Erythroblast (primary cell): Measurements from ENCODE around the gene TCL1B.

ENCODE experiments used
- GATA1 ChIP-seq: IDR thresholded peaks from 2 replicates; pipeline ENCODE4 v1.6.1; 2011; ENCODE audit warnings: low read depth, mild to moderate bottlenecking, control low read depth, low read length, moderate library complexity
- POLR2A ChIP-seq: IDR thresholded peaks from 2 replicates; pipeline ENCODE4 v1.6.1; 2011; ENCODE audit warnings: mild to moderate bottlenecking, low read length

DNA sequence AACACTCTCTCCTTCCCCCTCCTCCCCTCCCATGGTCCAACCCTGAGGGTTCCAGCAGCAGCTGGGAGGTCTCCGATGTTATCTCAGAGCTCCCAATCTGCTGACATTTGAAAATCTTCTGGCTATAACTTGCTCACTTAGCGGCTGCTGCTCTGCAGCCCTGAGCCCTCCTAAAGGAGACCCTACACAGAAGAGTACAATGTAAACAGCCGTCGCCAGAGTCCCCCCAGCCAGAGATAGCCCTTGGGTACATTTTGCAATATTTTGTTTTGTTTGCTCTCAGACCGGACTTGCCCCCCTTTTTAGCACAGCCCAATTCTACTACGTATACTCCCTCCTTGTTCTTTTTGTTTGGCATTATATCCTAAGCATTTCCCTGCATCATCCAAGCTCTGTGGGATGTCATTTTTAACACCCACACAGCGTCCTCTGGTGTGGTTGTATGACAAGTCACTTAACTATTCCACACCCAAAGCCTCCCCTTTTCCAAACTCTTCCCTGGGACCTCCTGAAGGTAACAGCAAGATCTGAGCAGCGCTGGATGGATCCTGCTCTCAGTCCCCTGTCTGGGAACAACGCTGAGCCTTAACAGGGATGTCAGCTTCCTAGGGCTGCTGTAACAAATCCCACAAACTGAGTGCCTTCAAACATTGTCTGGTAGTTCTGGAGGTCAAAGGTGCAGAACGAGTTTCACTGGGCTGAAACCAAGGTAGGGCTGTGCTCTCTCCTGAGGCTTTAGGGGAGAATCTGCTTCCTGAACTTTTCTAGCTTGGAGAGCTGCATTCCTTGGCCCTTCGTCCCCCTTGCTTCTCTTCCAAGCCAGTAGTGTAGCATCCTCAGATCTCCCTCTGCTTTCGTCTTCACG lies 25.3 kb upstream of the TCL1B start:
- TF ChIP-seq POLR2A (no peak), GATA1 (no peak)
